HepG2 (cell line): ENCODE results near the gene DYNC2LI1. TPM values are rescaled to one million over a fixed set of nuclear protein-coding genes. Genes with fewer than 3 reads are reported as not detected.

Experiments
- BCLAF1 ChIP-seq: fragments of 450-650 bp; IDR thresholded peaks from 2 replicates; pipeline ENCODE4 v1.6.1; 2017; ENCODE audit warnings: mild to moderate bottlenecking
- CCDC6 ChIP-seq: sonication (generic); formaldehyde crosslinking; IDR thresholded peaks from 2 replicates; pipeline ENCODE4 v1.8.1; 2022; ENCODE audit warnings: mild to moderate bottlenecking, missing genetic modification reagents, moderate library complexity
- CENPT ChIP-seq: sonication (generic); formaldehyde crosslinking; IDR thresholded peaks from 2 replicates; pipeline ENCODE4 v1.8.0; 2022; ENCODE audit warnings: low read depth, mild to moderate bottlenecking, moderate library complexity, missing genetic modification reagents
- DZIP1 ChIP-seq: sonication (generic); formaldehyde crosslinking; IDR thresholded peaks from 2 replicates; pipeline ENCODE4 v1.5.0; 2020; ENCODE audit warnings: mild to moderate bottlenecking, missing genetic modification reagents
- FOXO4 ChIP-seq: sonication (generic); formaldehyde crosslinking; conservative IDR thresholded peaks from 2 replicates; pipeline ENCODE4 v1.8.1; 2023; ENCODE audit warnings: missing genetic modification reagents
- GMEB1 ChIP-seq: sonication (generic); formaldehyde crosslinking; IDR thresholded peaks from 2 replicates; pipeline ENCODE4 v1.5.1; 2020; ENCODE audit warnings: missing genetic modification reagents, mild to moderate bottlenecking, borderline replicate concordance
- GTF3A ChIP-seq: sonication (generic); formaldehyde crosslinking; conservative IDR thresholded peaks from 2 replicates; pipeline ENCODE4 v1.4.0; 2020; ENCODE audit warnings: mild to moderate bottlenecking, missing genetic modification reagents
- MXD1 ChIP-seq: sonication (generic); formaldehyde crosslinking; IDR thresholded peaks from 2 replicates; pipeline ENCODE4 v1.4.0; 2020; ENCODE audit warnings: mild to moderate bottlenecking, missing genetic modification reagents
- NR3C1 ChIP-seq: sonication (generic); formaldehyde crosslinking; IDR thresholded peaks from 2 replicates; pipeline ENCODE4 v1.4.0; 2020; ENCODE audit warnings: missing genetic modification reagents
- REL ChIP-seq: sonication (generic); formaldehyde crosslinking; conservative IDR thresholded peaks from 2 replicates; pipeline ENCODE4 v1.8.0; 2022; ENCODE audit warnings: mild to moderate bottlenecking, missing genetic modification reagents, moderate library complexity
- SIN3A ChIP-seq: IDR thresholded peaks from 2 replicates; pipeline ENCODE4 v1.6.1; 2011; ENCODE audit warnings: low read depth, mild to moderate bottlenecking, control low read depth, low read length, borderline replicate concordance
- SNAPC4 ChIP-seq: sonication (generic); formaldehyde crosslinking; IDR thresholded peaks from 2 replicates; pipeline ENCODE4 v1.4.0; 2020; ENCODE audit warnings: mild to moderate bottlenecking, missing genetic modification reagents
- ZNF577 ChIP-seq: sonication (generic); formaldehyde crosslinking; IDR thresholded peaks from 2 replicates; pipeline ENCODE4 v1.4.0; 2020; ENCODE audit warnings: mild to moderate bottlenecking, low read depth, missing genetic modification reagents, borderline replicate concordance
- polyA plus RNA-seq, 8 experiments: library from polyadenylated mRNA; depleted of rRNA in 3 of 8; stranded (reverse) in 7 of 8; unstranded in 1 of 8; fragments of >200 nt; fragmentation: Illumina TruSeq in 4 of 8; extraction: Trizol in 4 of 8; gene quantifications; 2 replicates each; pipeline versions ENCODE4 v1.2.1 to v1.2.3, GENCODE V29; 2011 to 2016; ENCODE audit warnings: low read depth in 4 of 8, missing spikeins in 1 of 8, mixed read lengths in 1 of 8; ENCODE audit not compliant: insufficient read depth in 1 of 8
- total RNA-seq, 5 experiments: library from RNA; depleted of rRNA; stranded (reverse); fragments of >200 nt; fragmentation: Illumina TruSeq; extraction: Trizol; gene quantifications; 2 replicates each; pipeline ENCODE4 v1.2.3, GENCODE V29; 2016; ENCODE audit warnings: low read depth in 1 of 5

Gene DYNC2LI1
- total and polyA plus RNA-seq, 2 of the 13 experiments (the other 11 are each of a cell fraction or from before 2014, with no cell fraction given), result 16.9 to 23.2 TPM

GRCh38 chr2:43838560-43839267, 64.9 kb downstream of the DYNC2LI1 start, which contains the start of the genes ABCG5 and ABCG8 (continued):
- TF ChIP-seq CCDC6 (CRISPR knock-in tag), result no peak
- TF ChIP-seq CENPT, result no peak; the same call in 1 of the 2 replicates
- TF ChIP-seq NR3C1 (CRISPR knock-in tag), result no peak
- TF ChIP-seq REL (CRISPR knock-in tag), result no peak
- TF ChIP-seq SIN3A, result peak; percentile 83; the same call in 1 of the 2 replicates
- peak; percentile 60 for TF ChIP-seq MXD1 (CRISPR knock-in tag)
- TF ChIP-seq GMEB1, result peak; percentile 46; the same call in 1 of the 2 replicates
- TF ChIP-seq ZNF577 (CRISPR knock-in tag), result no peak
- TF ChIP-seq DZIP1 (CRISPR knock-in tag), result no peak
- no peak for TF ChIP-seq FOXO4
- no peak for TF ChIP-seq GTF3A (CRISPR knock-in tag)
- no peak; the same call in 1 of the 2 replicates for TF ChIP-seq SNAPC4 (CRISPR knock-in tag)
- TF ChIP-seq BCLAF1, result no peak
